PFSK-1 (cell line): ENCODE measurements around the gene ADGRL3.

Experiments used
- POLR2AphosphoS5 ChIP-seq: IDR thresholded peaks from 2 replicates; pipeline ENCODE4 v1.6.1; 2012; ENCODE audit warnings: low read depth, mild to moderate bottlenecking, control low read depth, low read length, moderate library complexity
- SIN3A ChIP-seq: IDR thresholded peaks from 2 replicates; pipeline ENCODE4 v1.6.1; 2012; ENCODE audit warnings: mild to moderate bottlenecking, low read length, moderate library complexity, borderline replicate concordance; ENCODE audit not compliant: insufficient read depth
- TAF1 ChIP-seq: IDR thresholded peaks from 2 replicates; pipeline ENCODE4 v1.6.1; 2012; ENCODE audit warnings: low read length, control low read depth, borderline replicate concordance; ENCODE audit not compliant: insufficient read depth
- TF ChIP-seq, protein P1 (sequence below), 2 experiments: IDR thresholded peaks; 2 replicates each; pipeline versions ENCODE4 v1.6.1 to v1.8.0; 2011 to 2012; ENCODE audit warnings: low read depth in 2 of 2, low read length in 2 of 2, control low read depth in 1 of 2, inconsistent platforms in 1 of 2, mild to moderate bottlenecking in 1 of 2, moderate library complexity in 1 of 2; ENCODE audit not compliant: insufficient read depth in 1 of 2

DNA sequence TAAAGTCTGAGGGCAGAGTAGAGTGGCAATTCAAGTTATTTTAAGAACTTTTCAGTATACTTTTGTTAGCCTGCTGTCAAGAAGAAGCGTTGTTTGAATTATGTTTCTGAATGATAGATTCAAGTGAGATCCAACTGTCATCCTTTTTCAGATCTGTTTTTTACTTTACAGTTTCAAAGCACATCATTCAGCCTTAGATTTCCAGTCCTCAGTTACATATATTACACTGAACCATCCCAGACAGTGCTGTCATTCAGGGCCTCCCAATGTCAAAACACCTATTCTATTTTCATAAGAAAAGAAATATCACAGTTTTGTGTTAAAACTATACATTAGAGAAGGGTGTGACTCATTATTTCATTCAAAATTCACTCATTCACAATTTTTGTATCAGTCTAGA is 856.9 kb downstream of the ADGRL3 start:
- TF ChIP-seq SIN3A (no peak), TAF1 (no peak), POLR2AphosphoS5 (no peak)
- TF ChIP-seq, protein P1, sequence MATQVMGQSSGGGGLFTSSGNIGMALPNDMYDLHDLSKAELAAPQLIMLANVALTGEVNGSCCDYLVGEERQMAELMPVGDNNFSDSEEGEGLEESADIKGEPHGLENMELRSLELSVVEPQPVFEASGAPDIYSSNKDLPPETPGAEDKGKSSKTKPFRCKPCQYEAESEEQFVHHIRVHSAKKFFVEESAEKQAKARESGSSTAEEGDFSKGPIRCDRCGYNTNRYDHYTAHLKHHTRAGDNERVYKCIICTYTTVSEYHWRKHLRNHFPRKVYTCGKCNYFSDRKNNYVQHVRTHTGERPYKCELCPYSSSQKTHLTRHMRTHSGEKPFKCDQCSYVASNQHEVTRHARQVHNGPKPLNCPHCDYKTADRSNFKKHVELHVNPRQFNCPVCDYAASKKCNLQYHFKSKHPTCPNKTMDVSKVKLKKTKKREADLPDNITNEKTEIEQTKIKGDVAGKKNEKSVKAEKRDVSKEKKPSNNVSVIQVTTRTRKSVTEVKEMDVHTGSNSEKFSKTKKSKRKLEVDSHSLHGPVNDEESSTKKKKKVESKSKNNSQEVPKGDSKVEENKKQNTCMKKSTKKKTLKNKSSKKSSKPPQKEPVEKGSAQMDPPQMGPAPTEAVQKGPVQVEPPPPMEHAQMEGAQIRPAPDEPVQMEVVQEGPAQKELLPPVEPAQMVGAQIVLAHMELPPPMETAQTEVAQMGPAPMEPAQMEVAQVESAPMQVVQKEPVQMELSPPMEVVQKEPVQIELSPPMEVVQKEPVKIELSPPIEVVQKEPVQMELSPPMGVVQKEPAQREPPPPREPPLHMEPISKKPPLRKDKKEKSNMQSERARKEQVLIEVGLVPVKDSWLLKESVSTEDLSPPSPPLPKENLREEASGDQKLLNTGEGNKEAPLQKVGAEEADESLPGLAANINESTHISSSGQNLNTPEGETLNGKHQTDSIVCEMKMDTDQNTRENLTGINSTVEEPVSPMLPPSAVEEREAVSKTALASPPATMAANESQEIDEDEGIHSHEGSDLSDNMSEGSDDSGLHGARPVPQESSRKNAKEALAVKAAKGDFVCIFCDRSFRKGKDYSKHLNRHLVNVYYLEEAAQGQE (IDR thresholded peaks at IDR 0.05; ENCODE audit: insufficient read depth in 1 of 2, low read depth in 2 of 2, low read length in 2 of 2), result no peak
